HCT116 (cell line): ENCODE measurements around the gene H6PD. TPM values are rescaled to one million over a fixed set of nuclear protein-coding genes. Genes with fewer than 3 reads are reported as not detected.
"Not testable (repeated sequence)": the region's sequence is repeated elsewhere in the genome, so short reads cannot be mapped to it uniquely, and the experiment has no call there.

Source experiments
- ATAC-seq: fragments of 200-7000 bp; cut with Tn5 transposase; 2 replicates; pipeline ENCODE4 v1.9.1; 2020; ENCODE audit warnings: mild to moderate bottlenecking, moderate library complexity
- BruUV-seq: library from RNA; stranded (reverse); fragments of 400-500 nt; replicated peaks from 2 replicates; lab custom pipeline; 2021; lab: Mats Ljungman, UMichigan
- CTCF ChIA-PET: fragments of 300-600 bp; sonication (Branson Sonifier 250); formaldehyde crosslinking; loops from one replicate; lab custom pipeline; 2021; ENCODE audit warnings: antibody characterized with exemption; lab: Charles Lee
- POLR2A ChIA-PET: fragments of 300-600, 350-600 bp; sonication (Branson Sonifier 250); formaldehyde crosslinking; loops from one replicate; lab custom pipeline; 2021; ENCODE audit warnings: antibody characterized with exemption; lab: Charles Lee
- RAD21 ChIA-PET, 2 experiments: fragments of 300-600 bp; sonication (Branson Sonifier 250); formaldehyde crosslinking; loops; one replicate each; lab custom pipeline; 2023; ENCODE audit warnings: low total read pairs in 2 of 2; ENCODE audit not compliant: uncharacterized antibody in 2 of 2, unreplicated experiment in 2 of 2, low non-redundant PET in 1 of 2; lab: Charles Lee
- DNase-seq: peaks from one replicate; pipeline ENCODE4 v3.0.0-alpha.2; 2010; ENCODE audit warnings: low read depth, low spot score
- H2AFZ ChIP-seq: fragments of 200-600 bp; shearing (Covaris generic), sonication (generic); 2 replicates; pipeline ENCODE4 v1.6.1; 2017; ENCODE audit warnings: low read depth, mixed run types, mixed read lengths, antibody characterized with exemption, low read length; ENCODE audit not compliant: poor library complexity, severe bottlenecking
- H3K27ac ChIP-seq: 2 replicates; pipeline ENCODE4 v1.5.1; 2012; ENCODE audit warnings: low read depth, low read length
- H3K27me3 ChIP-seq: fragments of 200-600 bp; sonication (generic); 2 replicates; pipeline ENCODE4 v1.6.1; 2016; ENCODE audit warnings: mixed run types, low read length, mixed read lengths; ENCODE audit not compliant: insufficient read depth
- H3K36me3 ChIP-seq, 2 experiments: fragments of 200-500 bp in 1 of 2; fragments of 200-600 bp in 1 of 2; sonication (Bioruptor generic) in 1 of 2; sonication (generic) in 1 of 2; 2 replicates each; pipeline versions ENCODE4 v1.5.1 to v1.6.1; 2014 to 2016; ENCODE audit warnings: low read length in 2 of 2, inconsistent platforms in 1 of 2, mixed read lengths in 1 of 2, mixed run types in 1 of 2; ENCODE audit not compliant: insufficient read depth in 2 of 2, control insufficient read depth in 1 of 2
- H3K4me1 ChIP-seq, 2 experiments: fragments of 200-600 bp in 1 of 2; sonication (generic) in 1 of 2; 2 replicates each; pipeline versions ENCODE4 v1.5.1 to v1.6.1; 2012 to 2017; ENCODE audit warnings: low read length in 2 of 2, inconsistent platforms in 1 of 2, mild to moderate bottlenecking in 1 of 2, mixed read lengths in 1 of 2, mixed run types in 1 of 2, moderate library complexity in 1 of 2; ENCODE audit not compliant: insufficient read depth in 2 of 2, control insufficient read depth in 1 of 2
- H3K4me2 ChIP-seq: fragments of 200-600 bp; sonication (generic); 2 replicates; pipeline ENCODE4 v1.6.1; 2017; ENCODE audit warnings: mixed run types, low read length, mixed read lengths
- H3K4me3 ChIP-seq, 2 experiments: fragments of 200-600 bp in 1 of 2; sonication (generic) in 1 of 2; replicated peaks in 1 of 2; 2 replicates each; pipeline ENCODE4 v1.5.1; 2011 to 2016; ENCODE audit warnings: low read length in 2 of 2, control low read depth in 1 of 2, low read depth in 1 of 2, mild to moderate bottlenecking in 1 of 2, mixed read lengths in 1 of 2, mixed run types in 1 of 2
- H3K79me2 ChIP-seq: fragments of 200-600 bp; sonication (generic); 2 replicates; pipeline ENCODE4 v1.6.1; 2017; ENCODE audit warnings: mild to moderate bottlenecking, mixed run types, low read length, moderate library complexity, mixed read lengths; ENCODE audit not compliant: insufficient read depth
- H3K9ac ChIP-seq: fragments of 200-600 bp; sonication (generic); 2 replicates; pipeline ENCODE4 v1.6.1; 2016; ENCODE audit warnings: low read length, mixed read lengths
- H3K9me2 ChIP-seq: fragments of 200-600 bp; sonication (generic), shearing (Covaris generic); 2 replicates; pipeline ENCODE4 v1.6.1; 2017; ENCODE audit warnings: mixed run types, mild to moderate bottlenecking, moderate library complexity; ENCODE audit not compliant: insufficient read depth
- H3K9me3 ChIP-seq, 2 experiments: fragments of 200-500 bp in 1 of 2; fragments of 200-600 bp in 1 of 2; sonication (Bioruptor generic) in 1 of 2; sonication (generic) in 1 of 2; 2 replicates each; pipeline ENCODE4 v1.6.1; 2014 to 2017; ENCODE audit warnings: low read length in 2 of 2, mixed read lengths in 2 of 2, inconsistent platforms in 1 of 2, low read depth in 1 of 2, mild to moderate bottlenecking in 1 of 2, mixed run types in 1 of 2, moderate library complexity in 1 of 2; ENCODE audit not compliant: control insufficient read depth in 1 of 2, insufficient read depth in 1 of 2
- H4K20me1 ChIP-seq: fragments of 200-600 bp; sonication (generic), shearing (Covaris generic); 2 replicates; pipeline ENCODE4 v1.6.1; 2017; ENCODE audit warnings: mixed run types, mild to moderate bottlenecking, moderate library complexity; ENCODE audit not compliant: insufficient read depth
- CBX3 ChIP-seq: IDR thresholded peaks from 2 replicates; pipeline ENCODE4 v1.6.1; 2012; ENCODE audit warnings: low read depth
- CEBPB ChIP-seq: IDR thresholded peaks from 2 replicates; pipeline ENCODE4 v1.6.1; 2012; ENCODE audit warnings: low read depth
- EZH2 ChIP-seq: fragments of 200-600 bp; sonication (generic); IDR thresholded peaks from 2 replicates; pipeline ENCODE4 v1.6.1; 2017; ENCODE audit warnings: antibody characterized with exemption, mixed run types
- EZH2phosphoT487 ChIP-seq: fragments of 200-600 bp; IDR thresholded peaks from 2 replicates; pipeline ENCODE4 v1.6.1; 2018; ENCODE audit warnings: antibody characterized with exemption, borderline replicate concordance
- FOSL1 ChIP-seq: IDR thresholded peaks from 2 replicates; pipeline ENCODE4 v1.6.1; 2012; ENCODE audit warnings: low read depth
- JUND ChIP-seq: IDR thresholded peaks from 2 replicates; pipeline ENCODE4 v1.6.1; 2012
- POLR2AphosphoS5 ChIP-seq: IDR thresholded peaks from 2 replicates; pipeline ENCODE4 v1.6.1; 2011; ENCODE audit warnings: mild to moderate bottlenecking, low read depth, low read length, moderate library complexity
- RAD21 ChIP-seq: IDR thresholded peaks from 2 replicates; pipeline ENCODE4 v1.6.1; 2012; ENCODE audit warnings: low read depth, mild to moderate bottlenecking
- SP1 ChIP-seq: IDR thresholded peaks from 2 replicates; pipeline ENCODE4 v1.6.1; 2012; ENCODE audit warnings: low read depth
- ZFX ChIP-seq: fragments of 450-650 bp; IDR thresholded peaks from 2 replicates; pipeline ENCODE4 v1.6.1; 2017
- intact Hi-C: fragments of 100-400 bp; cut with micrococcal nuclease; formaldehyde crosslinking; loops from 2 replicates; pipeline ENCODE4 v1.10.0; 2022
- total RNA-seq: library from RNA; stranded (reverse); gene quantifications from one replicate; pipeline ENCODE4 v1.2.1, GENCODE V29; 2021; ENCODE audit not compliant: unreplicated experiment
- TF ChIP-seq, protein P1 (sequence below): IDR thresholded peaks from 2 replicates; pipeline ENCODE4 v1.6.1; 2012

H6PD gene
- total RNA-seq, 1 experiment from 2014 or later: 16.2 TPM

DNA sequence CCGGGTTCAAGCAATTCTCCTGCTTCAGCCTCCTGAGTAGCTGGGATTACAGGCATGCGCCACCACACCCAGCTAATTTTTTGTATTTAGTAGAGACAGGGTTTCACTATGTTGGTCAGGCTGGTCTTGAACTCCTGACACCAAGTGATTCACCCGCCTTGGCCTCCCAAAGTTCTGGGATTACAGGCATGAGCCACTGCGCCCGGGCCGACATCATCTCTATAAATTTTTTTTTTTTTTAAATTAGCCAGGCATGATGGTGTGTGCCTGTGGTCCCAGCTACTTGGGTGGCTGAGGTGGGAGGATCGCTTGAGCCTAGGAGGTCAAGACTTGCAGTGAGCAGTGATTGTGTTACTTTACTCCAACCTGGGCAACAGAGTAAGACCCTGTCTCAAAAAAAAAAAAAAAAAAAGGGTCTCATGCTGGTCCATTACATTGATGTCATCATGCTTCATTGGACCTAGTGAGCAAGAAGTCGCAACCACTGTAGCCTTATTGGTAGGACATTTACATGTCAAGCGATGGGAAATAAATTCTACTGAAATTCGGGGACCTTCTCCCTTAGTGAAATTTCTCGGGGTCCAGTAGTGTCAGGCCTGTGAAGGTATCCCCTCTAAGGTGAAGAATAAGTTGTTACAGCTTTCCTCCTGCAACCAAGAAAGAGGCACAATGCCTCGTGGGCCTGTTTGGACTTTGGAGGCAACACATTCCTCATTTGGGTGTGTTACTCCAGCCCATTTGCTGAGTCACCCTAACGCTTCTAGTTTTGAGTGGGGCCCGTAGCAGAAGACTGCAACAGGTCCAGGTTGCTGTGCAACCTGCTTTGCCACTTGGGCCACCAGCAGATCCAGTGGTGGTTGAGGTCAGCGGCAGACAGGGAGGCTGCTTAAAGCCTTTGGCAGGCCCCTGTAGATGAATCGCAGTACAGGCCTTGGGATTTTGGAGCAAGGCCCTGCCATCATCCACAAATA is 65.3 kb downstream of the H6PD start:
- CTCF ChIA-PET, H2AFZ ChIP-seq, RAD21 ChIA-PET, H3K36me3 ChIP-seq, H3K9me3 ChIP-seq, H4K20me1 ChIP-seq, intact Hi-C loops, BruUV-seq, H3K9me2 ChIP-seq, H3K27me3 ChIP-seq: not testable (repeated sequence)
- peaks cover 45 to 72% of the 10 kb centered on the region in 2 experiments for H3K4me1 ChIP-seq
- H3K79me2 ChIP-seq: peaks cover 86% of the 10 kb centered on the region
- peak overlapping the region; percentile 8 to 34 for H3K4me3 ChIP-seq
- DNase-seq: peak; percentile 79
- peak overlapping the region; percentile 52 for H3K9ac ChIP-seq
- ATAC-seq: peak; percentile 78
- peak overlapping the region; percentile 71 for H3K27ac ChIP-seq
- POLR2A ChIA-PET: interaction anchor here (1.0 to 1.2 kb wide), 2 partner anchors 10 to 19 kb away, joined by 3 to 4 read pairs; no protein-coding TSS in a partner anchor
- peak overlapping the region; percentile 72 for H3K4me2 ChIP-seq
- TF ChIP-seq POLR2AphosphoS5: peak; percentile 38; the same call in 1 of the 2 replicates
- peak; percentile 66; the same call in 1 of the 2 replicates for TF ChIP-seq CBX3
- TF ChIP-seq ZFX: peak; percentile 51; the same call in 1 of the 2 replicates
- TF ChIP-seq, protein P1, sequence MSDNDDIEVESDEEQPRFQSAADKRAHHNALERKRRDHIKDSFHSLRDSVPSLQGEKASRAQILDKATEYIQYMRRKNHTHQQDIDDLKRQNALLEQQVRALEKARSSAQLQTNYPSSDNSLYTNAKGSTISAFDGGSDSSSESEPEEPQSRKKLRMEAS: peak; percentile 85
- peak; percentile 78 for TF ChIP-seq SP1
- peak; percentile 73 for TF ChIP-seq JUND
- TF ChIP-seq FOSL1: peak; percentile 72

DNA sequence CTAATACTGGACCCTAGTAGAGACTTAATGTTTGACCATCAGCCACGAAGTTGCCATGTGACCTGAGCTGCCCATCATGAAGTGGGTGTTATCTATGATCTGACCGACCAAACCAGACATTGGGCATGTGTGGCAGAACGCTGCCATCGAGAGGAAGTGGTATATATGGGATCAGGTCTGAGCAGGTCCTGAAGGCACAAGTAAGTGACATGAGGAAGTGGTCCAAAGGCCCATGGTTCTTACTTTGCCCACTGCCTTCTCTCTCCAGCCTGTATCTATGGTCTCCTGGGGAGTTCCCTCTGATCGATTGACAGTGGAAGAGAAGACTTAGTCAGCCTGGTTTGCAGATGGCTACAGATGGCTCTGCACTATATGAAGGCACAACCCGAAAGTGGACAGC is 66.0 kb downstream of the H6PD start:
- Histone ChIP-seq H3K27me3 (no peaks in the 10 kb centered on the region), H3K36me3 (0 out of 4 replicates have a peak, but pooled peaks cover 0 to 3% of the 10 kb centered on the region in 2 experiments), H3K4me3 (peak overlapping the region; percentile 8 to 34), H3K79me2 (peaks cover 86% of the 10 kb centered on the region), H3K9me2 (no peaks in the 10 kb centered on the region), H4K20me1 (no peaks in the 10 kb centered on the region), H3K4me1 (peaks cover 39 to 65% of the 10 kb centered on the region in 2 experiments), H3K9me3 (no peaks in the 10 kb centered on the region), H3K9ac (peak overlapping the region; percentile 52), H3K27ac (peak overlapping the region; percentile 71), H3K4me2 (peak overlapping the region; percentile 72), H2AFZ (no peak overlapping the region)
- TF ChIP-seq CEBPB (no peak), EZH2 (no peak), RAD21 (no peak), EZH2phosphoT487 (no peak), ZFX (0 out of 2 replicates have a peak, but pooled peaks have one; percentile 21)
- no peak for DNase-seq
- ChIA-PET CTCF (no interaction called here), RAD21 (no interaction called here), POLR2A (interaction anchor here (1.0 to 1.2 kb wide), 2 partner anchors 11 to 20 kb away, joined by 3 to 4 read pairs; no protein-coding TSS in a partner anchor)
- intact Hi-C loops: no loop called here
- TSS peak; percentile 7 for BruUV-seq
- ATAC-seq: peak; percentile 27
